CD4-positive, alpha-beta T cell treated with Interleukin-6 at 100 ng/mL for 8 hours (primary cell): ENCODE results near the gene RALA.
"Not testable (repeated sequence)": the region's sequence is repeated elsewhere in the genome, so short reads cannot be mapped to it uniquely, and the experiment has no call there.

Experiments used
- DNase-seq: peaks from one replicate; pipeline ENCODE4 v3.0.0-alpha.2; 2020; ENCODE audit warnings: mixed read lengths, low spot score

Gene RALA

GRCh38 chr7:39647816-39648215 is 24.4 kb downstream of the RALA start:
- no peak for DNase-seq

DNA sequence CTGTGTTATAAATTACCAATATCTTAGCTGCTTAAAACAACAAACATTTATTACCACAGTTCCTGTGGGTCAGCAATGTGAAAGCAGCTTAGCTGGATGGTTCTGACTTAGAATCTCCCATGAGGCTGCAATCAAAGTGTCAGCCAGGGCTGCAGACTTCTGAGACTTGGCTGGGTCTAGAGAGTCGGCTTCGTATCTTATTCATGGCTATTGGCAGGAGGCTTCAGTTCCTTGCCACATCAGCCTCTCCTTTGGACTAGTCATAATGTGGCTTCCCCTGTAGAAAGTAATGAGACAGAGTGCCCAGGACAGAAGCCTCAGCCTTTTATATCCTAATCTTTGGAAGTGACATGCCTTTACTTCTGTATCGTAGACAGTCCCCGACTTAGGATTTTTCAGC is 27.3 kb downstream of the RALA start:
- DNase-seq: no peak

GRCh38 chr7:39651265-39651664 is 27.9 kb downstream of the RALA start:
- no peak for DNase-seq

GRCh38 chr7:39656415-39656814 is 33.0 kb downstream of the RALA start:
- DNase-seq: no peak

DNA sequence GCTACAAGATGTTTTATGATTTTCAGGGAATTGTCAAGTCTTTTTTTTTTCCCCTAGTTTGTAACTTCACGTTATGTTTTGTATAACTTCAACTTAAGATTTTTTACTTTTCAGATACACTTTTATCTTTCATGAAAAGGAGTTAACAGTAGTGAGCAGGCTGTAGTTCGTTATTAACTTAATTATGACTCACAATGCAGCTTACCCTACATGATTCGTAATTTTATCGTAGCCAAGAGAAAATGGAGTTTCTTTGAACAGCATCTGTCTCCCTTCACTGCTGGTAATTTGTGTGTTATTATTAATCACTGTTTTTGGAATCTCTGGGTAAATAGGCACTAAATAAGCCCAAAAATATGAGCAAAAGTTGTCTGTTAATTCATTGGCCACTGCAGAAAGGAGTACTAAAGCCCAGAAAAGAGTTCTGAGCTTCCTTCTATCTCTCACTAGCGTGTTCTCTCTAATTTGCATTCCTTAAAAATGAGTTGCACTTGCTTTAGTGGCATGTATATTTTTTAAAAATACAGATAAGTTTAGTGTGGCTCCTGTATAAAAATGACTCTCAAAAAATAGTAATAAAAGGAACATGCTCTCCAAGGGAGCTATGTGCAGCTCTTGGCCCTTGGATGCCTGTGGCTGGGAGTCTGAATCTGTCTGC is 36.1 kb downstream of the RALA start:
- no peak for DNase-seq

- DNase-seq: no peak
Measured at GRCh38 chr7:39661960-39662359, 38.6 kb downstream of the RALA start.

GRCh38 chr7:39663263-39663662 is 39.9 kb downstream of the RALA start:
- DNase-seq: no peak

GRCh38 chr7:39664057-39664456 is 40.7 kb downstream of the RALA start:
- DNase-seq: no peak

GRCh38 chr7:39664585-39664984 is 41.2 kb downstream of the RALA start:
- DNase-seq: no peak

DNA sequence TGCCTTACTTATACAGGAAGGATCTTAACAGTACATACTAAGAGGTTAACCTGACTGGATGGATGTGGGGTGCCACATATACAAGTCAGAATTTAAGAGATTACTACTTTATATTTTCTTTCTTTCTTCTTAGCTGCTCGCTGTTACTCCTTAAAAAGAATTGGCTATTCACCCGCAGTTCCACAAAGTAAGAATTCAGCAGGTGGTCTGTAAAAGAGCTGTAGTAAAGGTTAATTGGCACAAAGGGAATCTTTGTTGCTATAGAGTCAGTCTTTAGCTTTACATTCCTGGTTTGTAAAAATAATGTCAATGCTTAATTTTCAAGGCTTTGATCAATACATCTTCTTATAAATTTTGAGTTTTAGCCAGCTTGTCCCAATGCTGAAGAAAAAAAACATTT is 43.2 kb downstream of the RALA start:
- DNase-seq: no peak

GRCh38 chr7:39667341-39667923 is 44.1 kb downstream of the RALA start:
- no peak for DNase-seq

- DNase-seq: not testable (repeated sequence)
Measured at GRCh38 chr7:39668280-39668679, 44.9 kb downstream of the RALA start.

- no peak for DNase-seq
Measured at GRCh38 chr7:39670052-39670451, 46.7 kb downstream of the RALA start.

DNA sequence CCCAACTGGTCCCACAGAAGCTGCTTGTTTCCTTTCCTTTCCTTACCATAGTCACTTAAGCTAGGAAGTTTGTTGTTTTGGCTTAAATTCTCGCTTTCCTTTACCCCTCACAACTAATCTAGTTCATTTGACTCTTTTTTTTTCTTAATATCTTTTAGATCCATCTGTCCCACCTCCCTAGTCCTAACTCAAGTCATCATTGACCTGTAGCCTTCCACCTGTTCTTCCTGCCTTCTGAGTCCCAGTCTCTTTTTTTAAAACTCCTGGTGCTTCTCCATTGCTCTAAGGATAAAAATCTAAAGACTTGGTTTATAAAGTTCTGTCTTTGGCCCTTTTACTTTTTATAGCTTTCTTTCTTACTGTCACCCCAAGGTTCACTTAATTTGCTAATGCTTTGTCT is 47.6 kb downstream of the RALA start:
- no peak for DNase-seq

DNA sequence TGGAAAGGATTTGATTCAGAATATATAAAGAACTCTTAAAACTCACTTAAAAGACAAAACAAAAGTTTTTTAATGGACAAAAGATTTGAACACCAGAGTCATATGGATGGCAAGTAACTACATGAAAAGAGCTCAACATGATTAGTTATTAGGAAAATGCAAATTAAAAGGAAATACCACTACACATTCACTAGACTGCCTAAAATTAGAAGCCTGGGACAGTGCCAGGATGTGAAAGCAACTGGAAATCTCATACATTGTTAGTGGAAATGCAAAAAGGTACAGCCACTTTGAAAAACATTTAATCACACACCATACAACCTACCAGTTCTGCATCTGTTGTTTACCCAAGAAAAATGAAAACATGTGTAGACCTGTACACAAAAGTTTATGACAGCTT is 48.8 kb downstream of the RALA start:
- no peak for DNase-seq

DNA sequence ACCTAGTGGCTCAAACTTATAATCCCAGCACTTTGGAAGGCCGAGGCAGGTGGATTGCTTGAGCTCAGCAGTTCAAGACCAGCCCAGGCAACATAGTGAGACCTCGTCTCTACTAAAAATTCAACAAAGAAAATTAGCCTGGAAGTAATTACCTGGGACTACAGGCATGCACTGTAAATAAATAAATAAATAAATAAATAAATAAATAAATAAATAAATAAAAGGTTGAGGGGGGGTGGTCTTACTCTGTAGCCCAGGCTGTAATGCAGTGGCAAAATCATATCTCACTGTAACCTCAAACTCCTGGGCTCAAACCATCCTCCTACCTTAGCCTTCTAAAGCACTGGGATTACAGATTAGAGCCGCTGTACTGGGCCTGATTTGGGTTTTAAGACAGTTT is 50.5 kb downstream of the RALA start:
- DNase-seq: no peak

DNA sequence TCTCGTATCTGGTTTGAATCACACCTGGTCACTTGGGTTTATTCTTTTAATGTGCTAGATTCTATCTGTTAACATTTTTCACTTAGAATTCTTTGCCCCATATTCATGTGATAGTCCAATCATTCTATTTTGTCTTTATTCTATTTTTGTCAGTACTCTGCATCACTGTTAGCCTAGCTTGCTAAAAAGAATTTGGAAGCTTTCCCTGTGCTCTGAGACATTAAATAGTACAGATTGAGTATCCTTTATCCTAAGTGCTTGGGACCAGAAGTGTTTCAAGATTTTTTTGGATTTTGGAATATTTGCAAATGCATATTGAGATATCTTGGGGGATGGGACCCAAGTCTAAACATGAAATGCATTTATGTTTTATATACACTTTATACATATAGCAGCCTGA is 51.0 kb downstream of the RALA start:
- no peak for DNase-seq

GRCh38 chr7:39676346-39676745 is 53.0 kb downstream of the RALA start:
- no peak for DNase-seq

DNA sequence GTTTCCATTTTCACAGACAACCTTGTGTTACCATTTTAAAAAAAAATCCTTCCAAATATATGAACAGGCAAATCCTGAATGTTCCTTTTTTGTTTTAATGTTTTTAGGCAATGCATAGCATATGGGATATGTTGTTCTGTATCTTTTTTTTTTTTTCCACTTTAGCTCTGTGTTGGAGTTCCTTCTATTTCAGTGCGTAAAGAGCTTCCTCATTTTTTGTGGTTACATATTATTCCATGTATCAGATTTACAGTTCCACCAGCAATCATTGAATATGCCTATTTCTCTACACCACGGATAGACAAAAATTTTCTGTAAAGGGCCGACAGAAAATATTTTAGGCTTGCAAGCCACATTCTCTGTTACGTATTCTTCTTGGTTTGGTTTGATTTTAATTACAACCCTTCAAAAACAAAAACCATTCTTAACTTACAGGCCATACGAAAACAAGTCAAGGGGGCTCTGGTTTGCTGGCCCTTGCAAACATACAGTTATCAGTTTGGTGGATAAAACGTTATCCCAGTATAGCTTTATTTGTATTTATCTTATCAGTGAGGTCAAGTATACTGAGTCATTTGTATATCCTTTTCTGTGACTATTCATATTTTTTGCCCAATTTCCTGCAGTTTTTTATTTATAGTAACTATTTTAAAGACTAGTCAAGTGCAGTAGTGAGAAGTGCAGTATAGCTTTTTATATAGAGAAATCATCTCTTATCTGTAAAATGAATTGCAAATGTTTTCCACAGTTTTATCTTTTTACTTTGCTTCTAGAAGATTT is 55.7 kb downstream of the RALA start:
- no peak for DNase-seq

GRCh38 chr7:39679874-39680273 is 56.5 kb downstream of the RALA start:
- not testable (repeated sequence) for DNase-seq

- DNase-seq: no peak
Measured at GRCh38 chr7:39681887-39682441, 58.6 kb downstream of the RALA start.

DNA sequence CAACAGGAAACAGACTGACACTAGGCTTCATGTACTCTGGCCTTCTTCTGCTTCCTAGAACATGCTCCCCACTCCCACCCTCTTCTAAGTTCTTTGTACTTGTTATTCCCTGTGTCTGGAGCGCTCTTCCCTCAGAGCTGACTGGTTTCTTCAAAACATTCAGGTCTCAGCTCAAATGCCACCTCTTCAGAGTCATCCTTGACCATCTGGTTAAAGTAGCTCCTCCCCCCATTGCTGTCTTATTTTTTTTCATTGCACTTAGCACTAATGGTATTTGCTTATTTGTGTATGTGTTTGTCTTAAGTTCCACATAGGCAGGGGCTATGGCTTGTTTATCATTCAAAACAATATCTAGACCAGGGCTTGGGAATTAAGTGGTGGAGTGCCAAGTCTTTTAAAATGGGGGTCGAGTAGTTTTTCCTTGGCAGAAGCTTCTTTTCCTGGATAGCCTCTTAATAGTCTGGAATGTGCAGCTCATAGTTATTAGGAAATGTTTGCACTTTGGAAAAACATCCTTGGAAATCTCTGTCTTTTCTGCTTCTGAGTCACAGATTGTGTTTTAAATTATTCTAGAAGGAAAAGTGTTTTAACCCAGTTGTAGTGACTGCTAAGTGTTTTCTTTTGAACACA is 60.0 kb downstream of the RALA start:
- no peak for DNase-seq
